ENCODE measurements around the gene ALPG.
"Not testable (repeated sequence)": the region's sequence is repeated elsewhere in the genome, so short reads cannot be mapped to it uniquely, and the experiment has no call there.

Gene ALPG

DNA sequence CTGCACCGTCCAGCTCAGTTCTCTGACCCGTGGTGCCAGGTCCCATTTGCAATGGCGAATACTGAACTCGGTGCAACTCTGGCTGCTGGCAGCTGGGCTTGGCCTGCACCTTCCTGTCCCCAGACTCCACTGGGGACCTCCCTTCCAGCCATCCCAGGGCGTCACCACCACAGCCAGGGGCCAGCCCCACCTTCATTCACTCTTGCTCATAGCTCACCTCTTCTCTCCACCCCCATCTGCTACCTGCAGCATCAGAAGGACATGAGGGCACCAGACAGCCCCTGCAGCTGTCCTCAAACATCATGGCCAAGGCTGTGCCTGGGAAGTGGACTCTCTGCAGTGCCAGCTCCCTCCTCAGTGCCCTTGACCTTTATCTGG is 33.1 kb downstream of the ALPG start:
- H3K36me3 ChIP-seq = no peaks in the 10 kb centered on the region
- no peak overlapping the region for H3K27ac ChIP-seq
- no peak for DNase-seq
- no peaks in the 10 kb centered on the region for H3K9me3 ChIP-seq (ENCODE audit: severe bottlenecking)
- no peaks in the 10 kb centered on the region for H3K27me3 ChIP-seq (ENCODE audit: insufficient read depth, low read depth, severe bottlenecking)
- TF ChIP-seq, protein P1, sequence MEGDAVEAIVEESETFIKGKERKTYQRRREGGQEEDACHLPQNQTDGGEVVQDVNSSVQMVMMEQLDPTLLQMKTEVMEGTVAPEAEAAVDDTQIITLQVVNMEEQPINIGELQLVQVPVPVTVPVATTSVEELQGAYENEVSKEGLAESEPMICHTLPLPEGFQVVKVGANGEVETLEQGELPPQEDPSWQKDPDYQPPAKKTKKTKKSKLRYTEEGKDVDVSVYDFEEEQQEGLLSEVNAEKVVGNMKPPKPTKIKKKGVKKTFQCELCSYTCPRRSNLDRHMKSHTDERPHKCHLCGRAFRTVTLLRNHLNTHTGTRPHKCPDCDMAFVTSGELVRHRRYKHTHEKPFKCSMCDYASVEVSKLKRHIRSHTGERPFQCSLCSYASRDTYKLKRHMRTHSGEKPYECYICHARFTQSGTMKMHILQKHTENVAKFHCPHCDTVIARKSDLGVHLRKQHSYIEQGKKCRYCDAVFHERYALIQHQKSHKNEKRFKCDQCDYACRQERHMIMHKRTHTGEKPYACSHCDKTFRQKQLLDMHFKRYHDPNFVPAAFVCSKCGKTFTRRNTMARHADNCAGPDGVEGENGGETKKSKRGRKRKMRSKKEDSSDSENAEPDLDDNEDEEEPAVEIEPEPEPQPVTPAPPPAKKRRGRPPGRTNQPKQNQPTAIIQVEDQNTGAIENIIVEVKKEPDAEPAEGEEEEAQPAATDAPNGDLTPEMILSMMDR (IDR thresholded peaks at IDR 0.05; ENCODE audit: low read depth, low read length) = no peak
- H3K4me3 ChIP-seq (ENCODE audit: low read depth, low read length) = no peak overlapping the region

DNA sequence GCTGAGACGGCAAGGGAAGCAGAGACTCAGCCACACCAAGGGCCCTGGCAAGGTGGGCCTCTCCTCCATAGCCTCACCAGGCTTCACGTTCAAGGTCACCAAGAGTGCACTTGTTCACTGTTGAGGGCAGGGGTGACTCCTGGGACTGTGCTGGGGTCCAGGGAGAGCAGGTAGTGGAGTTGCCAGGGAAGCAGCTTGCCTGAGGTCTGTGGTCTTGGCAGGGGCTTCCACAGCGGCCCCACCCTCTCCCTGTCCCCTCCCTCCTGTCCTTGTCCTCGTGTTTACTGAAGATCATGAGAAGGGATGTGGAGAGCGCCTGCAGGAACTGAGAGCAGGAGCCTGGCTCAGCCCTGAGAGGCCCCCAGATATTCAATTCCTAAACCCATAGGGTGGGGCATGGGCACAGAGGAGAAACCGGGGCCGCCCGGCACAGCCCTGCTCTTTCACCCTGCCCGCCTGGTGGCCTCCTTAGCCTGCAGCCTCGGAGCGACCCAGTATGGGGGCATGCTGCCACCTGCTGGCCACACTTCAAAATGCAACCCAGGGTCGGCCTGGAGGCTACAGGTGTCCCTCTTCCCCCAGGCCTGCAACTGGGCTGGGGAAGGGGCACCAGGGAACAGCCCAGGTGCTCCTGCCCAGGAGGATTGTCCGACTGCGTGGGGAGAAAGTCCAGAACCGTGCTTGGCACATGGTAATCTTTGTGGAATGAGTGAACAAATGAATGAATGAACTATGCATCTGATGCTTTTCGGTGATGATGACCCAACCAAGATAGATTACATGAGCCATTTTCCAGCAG is 33.8 kb downstream of the ALPG start:
- DNase-seq = peak; percentile 87
- H3K27ac ChIP-seq; H3K4me3 ChIP-seq (ENCODE audit: low read depth, low read length); H3K27me3 ChIP-seq (ENCODE audit: insufficient read depth, low read depth, severe bottlenecking); H3K36me3 ChIP-seq; H3K9me3 ChIP-seq (ENCODE audit: severe bottlenecking): not testable (repeated sequence)
- TF ChIP-seq, protein P1 (IDR thresholded peaks at IDR 0.05; ENCODE audit: low read depth, low read length) = peak; percentile 89

DNA sequence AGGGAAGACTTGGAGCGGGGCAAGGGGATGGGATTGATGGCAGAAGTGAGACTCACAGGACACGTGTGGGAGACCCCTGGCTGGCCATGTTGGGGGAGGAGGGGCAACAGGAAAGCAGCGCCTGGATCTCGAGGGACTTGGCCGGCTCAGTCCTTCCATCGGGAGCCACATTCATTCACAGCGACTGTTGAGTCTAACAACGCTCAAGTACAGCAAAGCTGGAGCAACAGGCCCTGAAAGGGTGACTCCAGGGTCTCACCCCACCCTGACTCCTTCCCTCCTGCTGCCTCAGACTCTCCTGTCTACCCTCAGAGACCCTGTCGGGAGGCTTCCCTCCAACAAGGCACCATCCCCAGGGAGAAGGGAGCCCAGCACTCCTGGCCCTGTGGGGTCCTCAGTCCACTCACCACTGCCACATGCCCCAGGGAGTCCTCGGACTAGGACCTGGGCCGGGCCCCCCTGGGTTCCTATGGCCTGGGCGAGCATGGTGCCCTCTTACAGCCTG is 34.6 kb downstream of the ALPG start:
- H3K27ac ChIP-seq = no peak overlapping the region
- H3K4me3 ChIP-seq (ENCODE audit: low read depth, low read length) = no peak overlapping the region
- TF ChIP-seq, protein P1 (IDR thresholded peaks at IDR 0.05; ENCODE audit: low read depth, low read length) = no peak
- peak; percentile 5 for DNase-seq
- no peaks in the 10 kb centered on the region for H3K9me3 ChIP-seq (ENCODE audit: severe bottlenecking)
- H3K36me3 ChIP-seq = no peaks in the 10 kb centered on the region
- H3K27me3 ChIP-seq (ENCODE audit: insufficient read depth, low read depth, severe bottlenecking) = no peaks in the 10 kb centered on the region

DNA sequence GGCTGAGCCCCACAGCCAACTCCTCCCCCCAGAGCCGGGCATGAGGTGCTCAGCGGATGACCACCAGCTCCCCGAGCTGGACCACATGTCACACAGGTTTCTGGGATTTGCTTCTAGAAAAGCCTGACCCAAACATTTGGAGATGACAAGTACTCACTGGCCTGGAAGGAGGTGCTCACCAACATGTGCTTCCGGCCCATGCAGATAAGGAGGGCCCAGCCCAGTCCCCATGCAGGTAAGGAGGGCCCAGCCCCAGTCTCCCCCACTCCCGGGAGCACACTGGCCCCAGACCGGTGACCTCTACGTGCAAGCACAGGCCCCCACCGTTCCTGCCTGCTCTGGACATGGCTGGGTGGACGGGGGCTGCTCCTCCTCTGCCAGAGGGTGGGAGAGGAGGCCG is 35.3 kb downstream of the ALPG start:
- not testable (repeated sequence) for DNase-seq; H3K27me3 ChIP-seq (ENCODE audit: insufficient read depth, low read depth, severe bottlenecking); H3K4me3 ChIP-seq (ENCODE audit: low read depth, low read length); H3K27ac ChIP-seq; H3K36me3 ChIP-seq; H3K9me3 ChIP-seq (ENCODE audit: severe bottlenecking)

DNA sequence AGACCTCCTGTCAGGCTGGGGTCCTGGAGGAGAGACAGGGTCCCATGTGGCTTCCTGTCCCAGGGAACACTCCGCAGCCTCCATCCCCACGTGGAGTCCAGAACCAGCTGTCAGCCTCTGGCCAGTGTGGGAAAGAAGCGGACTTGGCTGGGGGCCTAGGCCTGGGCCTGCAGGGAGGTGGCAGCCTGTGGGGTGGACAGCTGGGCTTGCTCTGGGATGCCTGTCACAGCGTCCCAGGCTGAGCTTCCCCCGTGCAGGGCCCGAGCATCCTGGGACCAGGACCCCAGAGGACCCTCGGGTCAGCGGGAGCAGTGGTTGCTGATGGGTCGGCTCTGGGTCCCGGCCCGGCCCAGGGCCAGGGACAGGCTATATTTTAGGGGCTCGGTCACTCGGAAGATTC is 35.8 kb downstream of the ALPG start:
- not testable (repeated sequence) for H3K27me3 ChIP-seq (ENCODE audit: insufficient read depth, low read depth, severe bottlenecking); H3K4me3 ChIP-seq (ENCODE audit: low read depth, low read length)
- peak; percentile 4 for DNase-seq

DNA sequence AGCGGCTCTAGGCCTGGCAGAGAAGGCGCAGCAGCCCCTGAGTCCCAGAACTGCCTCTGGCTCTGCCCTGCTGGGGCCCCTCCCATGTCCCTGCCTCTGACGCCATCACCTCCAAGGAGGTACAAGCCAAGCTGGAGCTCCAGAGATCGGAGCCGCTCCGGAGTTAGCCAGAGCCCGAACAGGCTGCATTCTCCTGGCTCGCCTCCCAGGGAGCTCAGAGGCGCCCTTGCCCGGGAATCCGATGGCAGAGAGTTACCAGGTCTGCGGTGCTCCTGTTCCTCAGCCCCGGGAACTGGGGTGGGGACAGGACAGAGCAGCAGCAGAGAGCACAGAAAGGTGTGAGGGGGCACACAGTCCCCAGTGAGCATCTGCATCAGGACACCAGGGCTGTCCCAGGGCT is 36.4 kb downstream of the ALPG start:
- not testable (repeated sequence) for H3K36me3 ChIP-seq; H3K27ac ChIP-seq; H3K4me3 ChIP-seq (ENCODE audit: low read depth, low read length); H3K27me3 ChIP-seq (ENCODE audit: insufficient read depth, low read depth, severe bottlenecking); H3K9me3 ChIP-seq (ENCODE audit: severe bottlenecking); DNase-seq

More for the DNA sequence above, 35.8 kb downstream of the ALPG start:
- not testable (repeated sequence) for H3K9me3 ChIP-seq (ENCODE audit: severe bottlenecking); H3K27ac ChIP-seq; H3K36me3 ChIP-seq

DNA sequence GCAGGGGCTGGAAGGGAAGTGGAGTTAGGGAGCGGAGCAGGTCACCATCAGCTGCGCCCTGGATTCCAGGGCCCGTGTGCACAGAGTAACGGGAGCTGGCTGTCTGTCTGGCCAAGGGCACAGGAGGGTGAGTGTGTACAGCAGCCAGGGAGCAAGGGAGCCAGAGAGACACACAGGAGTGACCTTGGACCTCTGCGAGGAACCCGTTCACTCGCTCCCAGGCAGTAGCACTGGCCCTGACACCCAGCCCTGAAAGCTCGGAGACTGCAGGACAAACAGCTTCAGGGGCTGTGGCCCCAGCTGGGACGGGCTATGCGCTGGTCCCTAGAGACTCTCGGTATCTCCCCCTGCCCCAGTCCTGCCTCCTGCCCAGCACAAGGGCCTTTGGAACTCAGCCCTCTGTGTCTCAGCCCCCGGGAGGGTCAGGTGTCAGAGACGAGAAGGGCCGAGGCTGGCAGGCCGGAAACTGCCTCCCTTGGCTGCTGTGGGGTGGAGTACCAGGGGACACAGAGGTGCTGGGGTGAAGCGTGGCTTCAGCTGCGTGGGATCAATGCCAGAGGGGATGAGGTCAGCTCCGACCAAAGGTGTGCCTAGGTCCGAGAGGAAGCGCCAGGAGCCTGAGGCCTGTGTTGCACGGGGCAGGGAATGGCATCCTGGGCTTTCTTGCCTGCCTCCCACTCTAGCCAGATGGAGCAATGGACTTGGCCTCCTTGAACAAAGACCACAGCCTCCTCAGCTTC is 37.2 kb downstream of the ALPG start:
- DNase-seq; H3K9me3 ChIP-seq (ENCODE audit: severe bottlenecking); H3K27me3 ChIP-seq (ENCODE audit: insufficient read depth, low read depth, severe bottlenecking); H3K4me3 ChIP-seq (ENCODE audit: low read depth, low read length); H3K27ac ChIP-seq; H3K36me3 ChIP-seq: not testable (repeated sequence)
